H9 (cell line): Measurements from ENCODE around the gene ROBO2. TPM values are rescaled to one million over a fixed set of nuclear protein-coding genes. Genes with fewer than 3 reads are reported as not detected.

Source experiments
- DNase-seq: peaks from one replicate; pipeline ENCODE4 v3.0.0-alpha.2; 2017
- H2AFZ ChIP-seq: one replicate; pipeline ENCODE4 v1.6.1; 2013; ENCODE audit warnings: mild to moderate bottlenecking, low read length, control low read depth, moderate library complexity
- H2AK5ac ChIP-seq: 2 replicates; pipeline ENCODE4 v1.6.1; 2013; ENCODE audit warnings: low read length, control low read depth, mixed read lengths; ENCODE audit not compliant: insufficient read length
- H2BK120ac ChIP-seq: one replicate; pipeline ENCODE4 v1.6.1; 2013; ENCODE audit warnings: low read depth, mild to moderate bottlenecking, low read length, control low read depth, inconsistent platforms; ENCODE audit not compliant: poor library complexity, severe bottlenecking
- H2BK12ac ChIP-seq: 2 replicates; pipeline ENCODE4 v1.6.1; 2013; ENCODE audit warnings: low read length, control low read depth, mixed read lengths, low read depth; ENCODE audit not compliant: insufficient read length
- H2BK15ac ChIP-seq: 2 replicates; pipeline ENCODE4 v1.6.1; 2013; ENCODE audit warnings: low read depth, low read length, control low read depth
- H2BK20ac ChIP-seq: one replicate; pipeline ENCODE4 v1.6.1; 2013; ENCODE audit warnings: low read depth, mild to moderate bottlenecking, low read length, control low read depth, inconsistent platforms; ENCODE audit not compliant: poor library complexity, severe bottlenecking
- H2BK5ac ChIP-seq: 2 replicates; pipeline ENCODE4 v1.6.1; 2013; ENCODE audit warnings: low read length, control low read depth, mixed read lengths; ENCODE audit not compliant: insufficient read length
- H3K14ac ChIP-seq: 2 replicates; pipeline ENCODE4 v1.6.1; 2013; ENCODE audit warnings: low read length, control low read depth; ENCODE audit not compliant: insufficient read depth
- H3K18ac ChIP-seq: 2 replicates; pipeline ENCODE4 v1.6.1; 2013; ENCODE audit warnings: low read depth, mild to moderate bottlenecking, mixed read lengths, low read length, control low read depth; ENCODE audit not compliant: insufficient read length
- H3K23ac ChIP-seq: 2 replicates; pipeline ENCODE4 v1.6.1; 2013; ENCODE audit warnings: low read length, control low read depth, mixed read lengths, low read depth; ENCODE audit not compliant: insufficient read length
- H3K23me2 ChIP-seq: 2 replicates; pipeline ENCODE4 v1.6.1; 2013; ENCODE audit warnings: low read depth, mild to moderate bottlenecking, mixed read lengths, low read length, control low read depth; ENCODE audit not compliant: insufficient read length, poor library complexity, severe bottlenecking
- H3K27ac ChIP-seq: 2 replicates; pipeline ENCODE4 v1.5.1; 2013; ENCODE audit warnings: low read length, control low read depth, mixed read lengths, low read depth; ENCODE audit not compliant: insufficient read length
- H3K27me3 ChIP-seq: 2 replicates; pipeline ENCODE4 v1.6.1; 2013; ENCODE audit warnings: low read length, control low read depth, inconsistent platforms; ENCODE audit not compliant: insufficient read depth
- H3K4ac ChIP-seq: 2 replicates; pipeline ENCODE4 v1.6.1; 2013; ENCODE audit warnings: low read depth, mild to moderate bottlenecking, control low read depth, inconsistent platforms, low read length, moderate library complexity
- H3K4me1 ChIP-seq: 2 replicates; pipeline ENCODE4 v1.6.1; 2013; ENCODE audit warnings: low read length, control low read depth, inconsistent platforms; ENCODE audit not compliant: insufficient read depth
- H3K4me2 ChIP-seq: 2 replicates; pipeline ENCODE4 v1.6.1; 2013; ENCODE audit warnings: low read length, control low read depth, mixed read lengths; ENCODE audit not compliant: insufficient read length, insufficient read depth
- H3K56ac ChIP-seq: 2 replicates; pipeline ENCODE4 v1.6.1; 2013; ENCODE audit warnings: low read depth, mild to moderate bottlenecking, mixed read lengths, low read length, control low read depth; ENCODE audit not compliant: insufficient read length
- H3K79me1 ChIP-seq: 2 replicates; pipeline ENCODE4 v1.6.1; 2013; ENCODE audit warnings: low read depth, mild to moderate bottlenecking, moderate library complexity, low read length, control low read depth, inconsistent platforms; ENCODE audit not compliant: insufficient read depth, poor library complexity, severe bottlenecking
- H3K79me2 ChIP-seq: 2 replicates; pipeline ENCODE4 v1.6.1; 2013; ENCODE audit warnings: low read length, control low read depth, inconsistent platforms; ENCODE audit not compliant: insufficient read depth
- H3K9ac ChIP-seq: 2 replicates; pipeline ENCODE4 v1.6.1; 2013; ENCODE audit warnings: low read length, control low read depth, mixed read lengths; ENCODE audit not compliant: insufficient read length; ENCODE audit errors: extremely low read depth
- H3K9me3 ChIP-seq: one replicate; pipeline ENCODE4 v1.6.1; 2013; ENCODE audit warnings: low read depth, low read length, inconsistent platforms; ENCODE audit not compliant: control insufficient read depth
- H3T11ph ChIP-seq: one replicate; pipeline ENCODE4 v1.6.1; 2013; ENCODE audit warnings: mild to moderate bottlenecking, low read length, control low read depth, inconsistent platforms
- H4K20me1 ChIP-seq: one replicate; pipeline ENCODE4 v1.6.1; 2013; ENCODE audit not compliant: control insufficient read depth, insufficient read length, insufficient read depth
- H4K5ac ChIP-seq: 2 replicates; pipeline ENCODE4 v1.6.1; 2013; ENCODE audit warnings: low read depth, mild to moderate bottlenecking, mixed read lengths, low read length, control low read depth; ENCODE audit not compliant: insufficient read length
- H4K8ac ChIP-seq: replicated peaks from 2 replicates; pipeline ENCODE4 v1.6.1; 2013; ENCODE audit warnings: low read length, control low read depth, mixed read lengths, low read depth; ENCODE audit not compliant: insufficient read length
- H4K91ac ChIP-seq: 2 replicates; pipeline ENCODE4 v1.6.1; 2013; ENCODE audit warnings: low read depth, mild to moderate bottlenecking, moderate library complexity, mixed read lengths, low read length, control low read depth; ENCODE audit not compliant: insufficient read length
- H3K27ac Mint-ChIP-seq, 3 experiments: 2 replicates in 2 of 3; 3 replicates in 1 of 3; pipeline ENCODE4 v1.8.0; 2020 to 2021; ENCODE audit warnings: mixed read lengths in 3 of 3, mild to moderate bottlenecking in 1 of 3, moderate library complexity in 1 of 3
- H3K27me3 Mint-ChIP-seq: 2 replicates; pipeline ENCODE4 v1.8.0; 2021; ENCODE audit warnings: low read depth, mild to moderate bottlenecking, moderate library complexity, mixed read lengths
- H3K36me3 Mint-ChIP-seq, 3 experiments: 2 replicates in 2 of 3; 3 replicates in 1 of 3; pipeline ENCODE4 v1.8.0; 2020 to 2021; ENCODE audit warnings: low read depth in 3 of 3, mixed read lengths in 3 of 3; ENCODE audit not compliant: insufficient read depth in 1 of 3
- H3K4me1 Mint-ChIP-seq, 2 experiments: 2 replicates each; pipeline ENCODE4 v1.8.0; 2020; ENCODE audit warnings: mixed read lengths in 2 of 2
- H3K4me3 Mint-ChIP-seq, 2 experiments: 2 replicates in 1 of 2; 3 replicates in 1 of 2; pipeline ENCODE4 v1.8.0; 2020 to 2021; ENCODE audit warnings: mild to moderate bottlenecking in 2 of 2, mixed read lengths in 2 of 2, moderate library complexity in 1 of 2
- H3K9me3 Mint-ChIP-seq, 2 experiments: 2 replicates in 1 of 2; 3 replicates in 1 of 2; pipeline ENCODE4 v1.8.0; 2020; ENCODE audit warnings: mild to moderate bottlenecking in 2 of 2, mixed read lengths in 2 of 2, moderate library complexity in 1 of 2
- WGBS: extraction: QIAGEN DNeasy Blood & Tissue Kit; methylation state at CpG from one replicate; pipeline ENCODE4 v1.1.7; 2013; ENCODE audit warnings: missing lambda C conversion rate, low lambda C conversion rate, mixed read lengths; ENCODE audit not compliant: insufficient read length; ENCODE audit errors: extremely low coverage; 5-methylcytosine and 5-hydroxymethylcytosine counted together
- total RNA-seq: library from RNA; stranded (reverse); gene quantifications from 2 replicates; pipeline ENCODE4 v1.2.1, GENCODE V29; 2021
- TF ChIP-seq, protein P1 (sequence below): fragments of 200-600 bp; sonication (generic); conservative IDR thresholded peaks from 3 replicates; pipeline ENCODE4 v1.8.0; 2021; ENCODE audit warnings: antibody characterized with exemption, mild to moderate bottlenecking

The ROBO2 gene
- total RNA-seq, 1 experiment from 2014 or later: 2.3 TPM

DNA sequence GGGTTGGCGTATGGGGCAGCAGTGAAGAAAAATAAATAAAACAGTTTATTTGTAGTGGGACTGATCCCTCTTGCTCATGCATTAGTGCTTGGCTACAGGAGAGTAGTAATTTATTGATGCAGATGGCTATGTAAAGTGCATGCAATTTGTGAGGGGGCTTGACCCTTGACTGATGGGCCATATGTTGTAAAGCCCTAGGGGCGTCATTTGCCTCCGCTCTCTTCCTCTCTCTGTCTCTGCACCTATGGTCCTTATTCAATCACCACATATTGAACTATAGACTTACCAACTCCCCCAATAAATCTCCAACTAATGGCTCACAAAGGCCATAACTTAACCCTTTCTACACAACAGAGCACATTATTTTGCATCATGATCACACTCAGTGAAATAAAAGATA is 227.7 kb downstream of the ROBO2 start:
- Histone ChIP-seq H3K27ac (no peak overlapping the region), H3K9ac (no peak overlapping the region), H3K23ac (no peak overlapping the region), H2BK120ac (no peak overlapping the region), H4K8ac (no peak overlapping the region), H2BK15ac (no peak overlapping the region), H3K56ac (no peak overlapping the region), H3K23me2 (no peaks in the 10 kb centered on the region), H3K9me3 (no peaks in the 10 kb centered on the region), H4K5ac (no peak overlapping the region), H3K18ac (no peak overlapping the region), H3K79me1 (no peaks in the 10 kb centered on the region), H2BK20ac (no peak overlapping the region), H3K14ac (no peak overlapping the region), H3K4me2 (no peak overlapping the region), H3K4ac (no peak overlapping the region), H3K27me3 (no peaks in the 10 kb centered on the region), H3K4me1 (no peaks in the 10 kb centered on the region; the same call in 1 of the 2 replicates), H3T11ph (no peak overlapping the region), H3K79me2 (no peaks in the 10 kb centered on the region), H2AK5ac (no peak overlapping the region), H4K20me1 (no peaks in the 10 kb centered on the region), H2AFZ (no peak overlapping the region), H2BK5ac (no peak overlapping the region), H2BK12ac (no peak overlapping the region), H4K91ac (no peak overlapping the region)
- Mint-ChIP-seq H3K27me3 (no peaks in the 10 kb centered on the region), H3K36me3 (no peaks in the 10 kb centered on the region), H3K27ac (no peak overlapping the region), H3K9me3 (no peaks in the 10 kb centered on the region), H3K4me3 (no peak overlapping the region), H3K4me1 (peaks cover 11% of the 10 kb centered on the region in 2 experiments)
- no peak for DNase-seq
- no CpG with 5 or more reads among the region's 3 CpGs for WGBS
- TF ChIP-seq, protein P1, sequence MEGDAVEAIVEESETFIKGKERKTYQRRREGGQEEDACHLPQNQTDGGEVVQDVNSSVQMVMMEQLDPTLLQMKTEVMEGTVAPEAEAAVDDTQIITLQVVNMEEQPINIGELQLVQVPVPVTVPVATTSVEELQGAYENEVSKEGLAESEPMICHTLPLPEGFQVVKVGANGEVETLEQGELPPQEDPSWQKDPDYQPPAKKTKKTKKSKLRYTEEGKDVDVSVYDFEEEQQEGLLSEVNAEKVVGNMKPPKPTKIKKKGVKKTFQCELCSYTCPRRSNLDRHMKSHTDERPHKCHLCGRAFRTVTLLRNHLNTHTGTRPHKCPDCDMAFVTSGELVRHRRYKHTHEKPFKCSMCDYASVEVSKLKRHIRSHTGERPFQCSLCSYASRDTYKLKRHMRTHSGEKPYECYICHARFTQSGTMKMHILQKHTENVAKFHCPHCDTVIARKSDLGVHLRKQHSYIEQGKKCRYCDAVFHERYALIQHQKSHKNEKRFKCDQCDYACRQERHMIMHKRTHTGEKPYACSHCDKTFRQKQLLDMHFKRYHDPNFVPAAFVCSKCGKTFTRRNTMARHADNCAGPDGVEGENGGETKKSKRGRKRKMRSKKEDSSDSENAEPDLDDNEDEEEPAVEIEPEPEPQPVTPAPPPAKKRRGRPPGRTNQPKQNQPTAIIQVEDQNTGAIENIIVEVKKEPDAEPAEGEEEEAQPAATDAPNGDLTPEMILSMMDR: no peak
